Measurements from ENCODE around the gene EIF4EBP2.

The EIF4EBP2 gene

GRCh38 chr10:70455213-70455630, 51.3 kb downstream of the EIF4EBP2 start:
- TF ChIP-seq CTCF (IDR thresholded peaks at IDR 0.05; ENCODE audit: insufficient read depth, missing control alignments) = no peak
- FAIRE-seq (no peak), DNase-seq (ENCODE audit: insufficient read length, low spot score) (no peak)

DNA sequence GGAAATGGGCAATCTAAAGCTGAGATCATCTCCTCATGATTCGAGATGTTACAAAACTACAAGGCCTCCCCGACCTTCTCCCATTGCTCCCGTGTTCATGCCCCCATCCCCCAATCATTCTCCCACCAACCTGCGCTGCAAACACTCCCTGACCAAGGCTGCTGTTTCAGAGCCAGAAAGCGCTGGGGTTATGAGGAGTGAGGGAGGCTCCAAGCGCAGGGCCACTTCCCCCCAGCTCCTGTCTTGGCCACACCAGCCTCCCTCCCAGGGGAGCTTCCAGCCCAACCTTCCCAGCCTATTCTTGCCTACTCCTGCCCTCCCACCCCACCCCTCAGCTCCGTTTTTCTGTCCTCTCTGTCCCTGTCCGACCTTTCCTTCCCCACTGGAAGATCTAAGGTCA, 52.2 kb downstream of the EIF4EBP2 start:
- FAIRE-seq = no peak
- DNase-seq (ENCODE audit: insufficient read length, low spot score) = no peak
- TF ChIP-seq CTCF (IDR thresholded peaks at IDR 0.05; ENCODE audit: insufficient read depth, missing control alignments) = no peak

GRCh38 chr10:70457759-70458305, 53.9 kb downstream of the EIF4EBP2 start:
- TF ChIP-seq CTCF (IDR thresholded peaks at IDR 0.05; ENCODE audit: insufficient read depth, missing control alignments) = no peak
- DNase-seq (ENCODE audit: insufficient read length, low spot score) (no peak), FAIRE-seq (no peak)

GRCh38 chr10:70458329-70459060, 54.5 kb downstream of the EIF4EBP2 start:
- no peak for FAIRE-seq
- DNase-seq (ENCODE audit: insufficient read length, low spot score) = no peak
- TF ChIP-seq CTCF (IDR thresholded peaks at IDR 0.05; ENCODE audit: insufficient read depth, missing control alignments) = no peak

DNA sequence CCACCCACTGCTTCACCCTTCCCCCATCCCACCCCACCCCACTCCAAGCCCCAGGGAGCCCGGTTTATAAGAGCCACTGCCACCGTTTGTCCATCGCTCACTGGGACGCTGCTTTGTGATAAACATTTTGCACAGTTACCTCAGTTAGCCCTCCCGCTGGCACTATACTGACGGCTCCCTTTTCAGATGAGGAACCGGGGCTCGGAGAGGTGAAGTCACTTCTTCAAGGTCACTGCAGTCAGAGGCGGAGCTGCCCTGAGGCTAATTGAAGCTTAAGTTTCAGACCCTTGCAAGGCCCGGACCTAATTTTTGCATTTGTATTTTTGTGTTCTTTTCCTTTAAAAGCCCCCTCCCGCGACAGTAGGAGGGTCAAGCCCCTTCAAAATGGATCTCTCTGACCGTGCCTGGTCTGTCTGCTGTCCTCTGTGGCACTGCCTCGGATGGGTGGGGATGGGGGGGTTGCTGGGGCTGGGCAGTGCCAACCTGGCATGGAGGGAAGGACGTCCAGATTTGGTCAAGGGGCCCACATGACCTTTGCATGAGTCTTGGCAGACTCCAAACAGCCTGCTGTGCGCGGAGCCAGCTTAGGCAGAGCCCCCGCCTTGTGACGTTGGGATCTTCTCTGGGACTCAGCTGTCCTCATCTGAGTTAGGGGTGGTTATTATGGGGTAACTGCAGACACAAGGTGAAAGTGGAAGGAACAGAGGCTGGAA, 55.3 kb downstream of the EIF4EBP2 start:
- TF ChIP-seq CTCF (IDR thresholded peaks at IDR 0.05; ENCODE audit: insufficient read depth, missing control alignments) = no peak
- no peak for DNase-seq (ENCODE audit: insufficient read length, low spot score)
- no peak for FAIRE-seq

GRCh38 chr10:70459774-70460490, 56.0 kb downstream of the EIF4EBP2 start:
- DNase-seq (ENCODE audit: insufficient read length, low spot score) (no peak), FAIRE-seq (no peak)
- no peak for TF ChIP-seq CTCF (IDR thresholded peaks at IDR 0.05; ENCODE audit: insufficient read depth, missing control alignments)

All from D721Med (cell line).